Caco-2 (cell line): ENCODE results near the gene PLEKHD1. TPM values are rescaled to one million over a fixed set of nuclear protein-coding genes. Genes with fewer than 3 reads are reported as not detected.

ENCODE experiments used
- BruUV-seq: library from RNA; stranded (reverse); fragments of 400-500 nt; replicated peaks from 2 replicates; lab custom pipeline; 2021; lab: Mats Ljungman, UMichigan
- CTCF ChIA-PET: fragments of 300-600 bp; sonication (Branson Sonifier 250); formaldehyde crosslinking; loops from one replicate; lab custom pipeline; 2022; ENCODE audit warnings: antibody characterized with exemption; lab: Charles Lee
- POLR2A ChIA-PET: fragments of 300-600 bp; sonication (Branson Sonifier 250); formaldehyde crosslinking; loops from one replicate; lab custom pipeline; 2022; ENCODE audit warnings: antibody characterized with exemption; lab: Charles Lee
- DNase-seq, 2 experiments: peaks; one replicate each; pipeline versions ENCODE4 v3.0.0 to v3.0.0-alpha.2; 2020 to 2022
- H3K27me3 ChIP-seq: replicated peaks from 2 replicates; pipeline ENCODE4 v1.6.0; 2011; ENCODE audit warnings: low read length; ENCODE audit not compliant: control insufficient read depth, insufficient read depth
- H3K36me3 ChIP-seq: 2 replicates; pipeline ENCODE4 v1.5.1; 2011; ENCODE audit warnings: low read length; ENCODE audit not compliant: control insufficient read depth, insufficient read depth
- H3K4me1 ChIP-seq: fragments of 250-450 bp; sonication (Bioruptor Pico); 2 replicates; pipeline ENCODE4 v1.5.1; 2020; ENCODE audit warnings: mild to moderate bottlenecking
- H3K4me3 ChIP-seq: 2 replicates; pipeline ENCODE4 v1.5.1; 2011; ENCODE audit warnings: low read depth, mild to moderate bottlenecking, control low read depth, low read length
- H3K9me3 ChIP-seq: fragments of 250-450 bp; sonication (Bioruptor Pico); 2 replicates; pipeline ENCODE4 v1.5.1; 2020; ENCODE audit warnings: mild to moderate bottlenecking, moderate library complexity
- H3K27ac Mint-ChIP-seq: one replicate; pipeline ENCODE4 v1.8.0; 2022; ENCODE audit warnings: mixed read lengths; ENCODE audit not compliant: unreplicated experiment
- H3K27me3 Mint-ChIP-seq: one replicate; pipeline ENCODE4 v1.8.0; 2022; ENCODE audit warnings: mixed read lengths; ENCODE audit not compliant: insufficient read depth, unreplicated experiment
- H3K36me3 Mint-ChIP-seq: one replicate; pipeline ENCODE4 v1.8.0; 2022; ENCODE audit warnings: mild to moderate bottlenecking, mixed read lengths; ENCODE audit not compliant: insufficient read depth, unreplicated experiment
- H3K4me1 Mint-ChIP-seq: one replicate; pipeline ENCODE4 v1.8.0; 2022; ENCODE audit warnings: low read depth, mixed read lengths; ENCODE audit not compliant: unreplicated experiment
- H3K4me3 Mint-ChIP-seq: one replicate; pipeline ENCODE4 v1.8.0; 2022; ENCODE audit warnings: mild to moderate bottlenecking, moderate library complexity, mixed read lengths; ENCODE audit not compliant: unreplicated experiment
- H3K9me3 Mint-ChIP-seq: one replicate; pipeline ENCODE4 v1.8.0; 2022; ENCODE audit warnings: mixed read lengths; ENCODE audit not compliant: unreplicated experiment
- CTCF ChIP-seq, 2 experiments: fragments of 200-600 bp in 1 of 2; IDR thresholded peaks; 1 replicate in 1 of 2; 2 replicates in 1 of 2; pipeline versions ENCODE4 v1.5.1 to v1.8.0; 2011 to 2022; ENCODE audit warnings: antibody characterized with exemption in 1 of 2, control low read depth in 1 of 2, inconsistent platforms in 1 of 2, low read depth in 1 of 2, low read length in 1 of 2, mild to moderate bottlenecking in 1 of 2, moderate library complexity in 1 of 2; ENCODE audit not compliant: insufficient read depth in 1 of 2, severe bottlenecking in 1 of 2, unreplicated experiment in 1 of 2
- intact Hi-C: fragments of 100-400 bp; cut with micrococcal nuclease; formaldehyde crosslinking; loops from one replicate; pipeline ENCODE4 v1.10.0; 2022; ENCODE audit not compliant: unreplicated experiment
- total RNA-seq: library from RNA; stranded (reverse); gene quantifications from 2 replicates; pipeline ENCODE4 v1.2.3, GENCODE V29; 2022

PLEKHD1 gene
- total RNA-seq, 1 experiment from 2014 or later, result 0.50 TPM

DNA sequence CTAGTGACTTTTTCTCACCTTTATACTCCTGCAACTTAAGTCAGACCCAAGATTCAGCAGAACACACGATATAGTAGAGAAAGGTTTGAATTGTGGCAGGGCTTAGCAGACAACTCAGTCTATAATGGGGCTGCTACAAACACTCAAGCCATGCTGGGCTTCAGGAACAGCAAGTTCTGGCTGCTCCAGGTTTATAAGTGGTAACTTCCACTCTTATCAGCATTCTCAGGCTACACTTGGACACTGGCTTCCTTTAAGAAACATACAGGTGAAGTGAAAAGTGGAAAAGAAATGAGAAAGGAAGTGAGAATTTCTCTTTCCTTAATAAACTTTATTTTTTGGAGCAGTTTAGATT is 21.7 kb downstream of the PLEKHD1 start:
- no peak for TF ChIP-seq CTCF (IDR thresholded peaks at IDR 0.05; ENCODE audit: insufficient read depth in 1 of 2, low read depth in 1 of 2, low read length in 1 of 2, severe bottlenecking in 1 of 2, unreplicated experiment in 1 of 2)
- no peaks in the 10 kb centered on the region for H3K27me3 Mint-ChIP-seq
- intact Hi-C loops, result no loop called here
- no peak overlapping the region for H3K4me3 Mint-ChIP-seq
- DNase-seq, result no peak
- no peak overlapping the region for H3K27ac Mint-ChIP-seq
- no TSS peak for BruUV-seq
- H3K36me3 Mint-ChIP-seq, result no peaks in the 10 kb centered on the region
- no peaks in the 10 kb centered on the region for H3K9me3 Mint-ChIP-seq
- ChIA-PET POLR2A (no interaction called here), CTCF (interaction anchor here (1.0 to 1.1 kb wide), 2 partner anchors 31 to 66 kb away, joined by 3 to 4 read pairs; no protein-coding TSS in a partner anchor)
- H3K4me3 ChIP-seq, result no peak overlapping the region
- H3K4me1 Mint-ChIP-seq, result no peaks in the 10 kb centered on the region
- H3K9me3 ChIP-seq, result no peaks in the 10 kb centered on the region
- no peaks in the 10 kb centered on the region for H3K27me3 ChIP-seq
- no peaks in the 10 kb centered on the region for H3K36me3 ChIP-seq
- H3K4me1 ChIP-seq, result no peaks in the 10 kb centered on the region

DNA sequence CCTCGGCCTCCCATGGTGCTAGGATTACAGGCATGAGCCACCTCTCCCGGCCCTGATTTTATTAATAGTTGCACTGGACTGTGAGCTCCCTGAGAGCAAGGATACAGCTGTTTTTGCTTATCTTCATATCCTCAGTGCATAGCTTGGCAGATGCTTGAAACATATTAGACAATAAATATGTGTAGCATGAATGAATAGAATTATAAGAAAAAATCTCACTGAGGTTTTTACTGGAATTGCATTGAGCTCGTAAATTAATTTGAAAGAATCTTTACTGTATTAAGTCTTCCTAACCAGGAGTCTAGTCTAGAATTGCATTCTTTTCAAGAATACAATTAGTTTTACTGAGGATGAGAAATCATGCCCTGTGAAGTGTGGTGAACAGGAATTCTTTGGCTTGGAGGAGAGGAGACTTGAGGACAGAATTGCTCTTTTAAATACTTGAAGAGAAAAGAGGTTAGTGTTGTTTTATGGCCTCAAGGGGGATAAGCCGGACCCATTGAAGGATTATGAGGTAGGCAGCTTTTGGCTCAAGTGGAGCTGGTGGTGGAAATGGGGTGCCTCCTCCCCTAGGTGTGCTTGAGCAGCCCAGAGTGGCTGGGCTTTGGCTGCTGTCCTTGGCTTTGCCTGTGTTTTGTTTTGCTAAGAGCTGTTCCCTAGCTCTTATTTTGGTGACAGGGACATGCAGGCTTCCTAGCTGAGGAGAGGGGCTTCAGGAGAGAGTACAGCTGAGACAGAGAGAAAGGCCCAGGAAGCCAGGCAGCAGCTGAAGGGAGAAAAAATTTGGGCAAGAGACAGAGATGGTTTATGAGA is 34.0 kb downstream of the PLEKHD1 start:
- 0 out of 2 replicates have a peak, but pooled peaks cover 3% of the 10 kb centered on the region for H3K9me3 ChIP-seq
- H3K4me3 Mint-ChIP-seq, result no peak overlapping the region
- peaks cover 10% of the 10 kb centered on the region for H3K9me3 Mint-ChIP-seq
- H3K4me1 ChIP-seq, result peaks cover 12% of the 10 kb centered on the region
- no peak overlapping the region for H3K4me3 ChIP-seq
- ChIA-PET CTCF (interaction anchor here (0.6 kb wide), 1 partner anchor 15 kb away, joined by 8 read pairs; no protein-coding TSS in a partner anchor), POLR2A (no interaction called here)
- no peaks in the 10 kb centered on the region for H3K27me3 ChIP-seq
- intact Hi-C loops, result no loop called here
- no peaks in the 10 kb centered on the region for H3K36me3 ChIP-seq
- no TSS peak for BruUV-seq
- H3K36me3 Mint-ChIP-seq, result no peaks in the 10 kb centered on the region
- H3K27ac Mint-ChIP-seq, result no peak overlapping the region
- H3K4me1 Mint-ChIP-seq, result peaks cover 23% of the 10 kb centered on the region
- no peaks in the 10 kb centered on the region for H3K27me3 Mint-ChIP-seq
- no peak for DNase-seq
- no peak for TF ChIP-seq CTCF (IDR thresholded peaks at IDR 0.05; ENCODE audit: insufficient read depth in 1 of 2, low read depth in 1 of 2, low read length in 1 of 2, severe bottlenecking in 1 of 2, unreplicated experiment in 1 of 2)

GRCh38 chr14:69519204-69520100 is 34.9 kb downstream of the PLEKHD1 start:
- Histone ChIP-seq H3K36me3 (no peaks in the 10 kb centered on the region), H3K9me3 (0 out of 2 replicates have a peak, but pooled peaks cover 3% of the 10 kb centered on the region), H3K4me1 (peaks cover 12% of the 10 kb centered on the region), H3K27me3 (no peaks in the 10 kb centered on the region), H3K4me3 (no peak overlapping the region)
- CTCF ChIA-PET, result interaction anchor here (0.6 kb wide), 2 partner anchors 60 to 89 kb away, joined by 3 to 5 read pairs; no protein-coding TSS in a partner anchor
- H3K4me1 Mint-ChIP-seq, result peaks cover 19% of the 10 kb centered on the region
- peaks cover 10% of the 10 kb centered on the region for H3K9me3 Mint-ChIP-seq
- no peaks in the 10 kb centered on the region for H3K27me3 Mint-ChIP-seq
- TF ChIP-seq CTCF (IDR thresholded peaks at IDR 0.05; ENCODE audit: insufficient read depth in 1 of 2, low read depth in 1 of 2, low read length in 1 of 2, severe bottlenecking in 1 of 2, unreplicated experiment in 1 of 2), result no peak
- BruUV-seq, result no TSS peak
- intact Hi-C loops, result no loop called here
- no peak overlapping the region for H3K4me3 Mint-ChIP-seq
- POLR2A ChIA-PET, result interaction anchor here (0.5 to 0.6 kb wide), 3 partner anchors 19 to 133 kb away, joined by 3 to 9 read pairs (median 4); no protein-coding TSS in a partner anchor
- peak overlapping the region; percentile 49 for H3K27ac Mint-ChIP-seq
- H3K36me3 Mint-ChIP-seq, result no peaks in the 10 kb centered on the region
- peak in 1 of 2 experiments; percentile 55 for DNase-seq
